Fibroblast of lung (primary cell): ENCODE results near the gene ATP2B2.

Experiments used
- EZH2 ChIP-seq: IDR thresholded peaks from 2 replicates; pipeline ENCODE4 v1.5.1; 2012; ENCODE audit warnings: low read length, control low read depth, mild to moderate bottlenecking; ENCODE audit errors: missing control alignments
- TF ChIP-seq, protein P1 (sequence below), 2 donors: IDR thresholded peaks in 1 of 2; conservative IDR thresholded peaks in 1 of 2; 1 replicate in 1 of 2; 2 replicates in 1 of 2; pipeline ENCODE4 v1.5.1; 2011 to 2012; ENCODE audit warnings: low read length in 2 of 2, control low read depth in 1 of 2, inconsistent platforms in 1 of 2, low read depth in 1 of 2, mild to moderate bottlenecking in 1 of 2

DNA sequence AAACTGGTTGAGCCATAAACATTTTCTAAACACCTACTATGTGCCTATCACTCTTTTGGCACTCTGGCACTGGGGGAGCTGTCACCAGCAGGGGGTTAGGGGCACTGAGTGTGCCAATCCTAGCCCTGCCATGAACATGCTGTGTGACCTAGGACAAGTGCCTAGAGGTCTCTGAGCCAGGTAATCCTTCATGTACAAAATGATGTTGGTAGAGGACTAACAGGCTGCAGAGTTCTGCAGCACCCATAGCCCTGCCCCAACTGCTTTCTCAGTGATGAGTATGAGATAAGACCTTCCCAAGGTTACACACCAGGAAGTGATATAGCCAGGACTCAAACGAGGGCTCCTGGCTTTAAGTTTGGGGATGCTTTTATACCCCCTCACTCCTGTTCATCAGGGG lies 99.6 kb downstream of the ATP2B2 start:
- TF ChIP-seq, protein P1, sequence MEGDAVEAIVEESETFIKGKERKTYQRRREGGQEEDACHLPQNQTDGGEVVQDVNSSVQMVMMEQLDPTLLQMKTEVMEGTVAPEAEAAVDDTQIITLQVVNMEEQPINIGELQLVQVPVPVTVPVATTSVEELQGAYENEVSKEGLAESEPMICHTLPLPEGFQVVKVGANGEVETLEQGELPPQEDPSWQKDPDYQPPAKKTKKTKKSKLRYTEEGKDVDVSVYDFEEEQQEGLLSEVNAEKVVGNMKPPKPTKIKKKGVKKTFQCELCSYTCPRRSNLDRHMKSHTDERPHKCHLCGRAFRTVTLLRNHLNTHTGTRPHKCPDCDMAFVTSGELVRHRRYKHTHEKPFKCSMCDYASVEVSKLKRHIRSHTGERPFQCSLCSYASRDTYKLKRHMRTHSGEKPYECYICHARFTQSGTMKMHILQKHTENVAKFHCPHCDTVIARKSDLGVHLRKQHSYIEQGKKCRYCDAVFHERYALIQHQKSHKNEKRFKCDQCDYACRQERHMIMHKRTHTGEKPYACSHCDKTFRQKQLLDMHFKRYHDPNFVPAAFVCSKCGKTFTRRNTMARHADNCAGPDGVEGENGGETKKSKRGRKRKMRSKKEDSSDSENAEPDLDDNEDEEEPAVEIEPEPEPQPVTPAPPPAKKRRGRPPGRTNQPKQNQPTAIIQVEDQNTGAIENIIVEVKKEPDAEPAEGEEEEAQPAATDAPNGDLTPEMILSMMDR (conservative IDR thresholded peaks at IDR 0.05 in 1 of 2, IDR thresholded peaks at IDR 0.05 in 1 of 2; ENCODE audit: low read depth in 1 of 2, low read length in 2 of 2): no peak
- no peak for TF ChIP-seq EZH2
